CD8-positive, alpha-beta memory T cell (primary cell): Measurements from ENCODE around the gene ITK. TPM values are rescaled to one million over a fixed set of nuclear protein-coding genes. Genes with fewer than 3 reads are reported as not detected.
A peak's percentile ranks its signal among the peaks of the same experiment; 100 is the strongest.

Source experiments
- CTCF ChIA-PET: fragments of 350-600 bp; sonication (Branson Sonifier 250); formaldehyde crosslinking; loops from one replicate; lab custom pipeline; 2021; ENCODE audit warnings: antibody characterized with exemption; lab: Charles Lee
- POLR2A ChIA-PET: fragments of 350-600 bp; sonication (Branson Sonifier 250); formaldehyde crosslinking; loops from one replicate; lab custom pipeline; 2021; ENCODE audit warnings: antibody characterized with exemption; lab: Charles Lee
- DNase-seq, 5 donors: peaks; one replicate each; pipeline versions ENCODE4 v3.0.0 to v3.0.0-alpha.2; 2020 to 2022; ENCODE audit warnings: mixed read lengths in 1 of 5
- H3K27ac ChIP-seq: one replicate; pipeline ENCODE4 v1.7.0; 2013; ENCODE audit warnings: low read depth, mild to moderate bottlenecking, low read length, moderate library complexity
- H3K27me3 ChIP-seq: 2 replicates; pipeline ENCODE4 v1.7.0; 2013; ENCODE audit warnings: low read length, mild to moderate bottlenecking; ENCODE audit not compliant: insufficient read depth, poor library complexity, severe bottlenecking
- H3K36me3 ChIP-seq: 2 replicates; pipeline ENCODE4 v1.7.0; 2013; ENCODE audit warnings: mild to moderate bottlenecking, low read length, moderate library complexity; ENCODE audit not compliant: insufficient read depth
- H3K4me1 ChIP-seq: 2 replicates; pipeline ENCODE4 v1.7.0; 2013; ENCODE audit warnings: mild to moderate bottlenecking, low read length, moderate library complexity; ENCODE audit not compliant: insufficient read depth
- H3K4me3 ChIP-seq: 2 replicates; pipeline ENCODE4 v1.7.0; 2013; ENCODE audit warnings: mild to moderate bottlenecking, low read length
- H3K9me3 ChIP-seq: 2 replicates; pipeline ENCODE4 v1.7.0; 2013; ENCODE audit warnings: mild to moderate bottlenecking, low read length
- H3K27ac Mint-ChIP-seq, 8 donors: one replicate each; pipeline ENCODE4 v1.8.0; 2020 to 2021; ENCODE audit warnings: mixed read lengths in 8 of 8, mild to moderate bottlenecking in 6 of 8, inconsistent platforms in 3 of 8, moderate library complexity in 3 of 8
- H3K27me3 Mint-ChIP-seq, 2 donors: one replicate each; pipeline ENCODE4 v1.8.0; 2020 to 2021; ENCODE audit warnings: mixed read lengths in 2 of 2, mild to moderate bottlenecking in 1 of 2, moderate library complexity in 1 of 2
- H3K36me3 Mint-ChIP-seq, 3 donors: one replicate each; pipeline ENCODE4 v1.8.0; 2020 to 2021; ENCODE audit warnings: mixed read lengths in 3 of 3, inconsistent platforms in 1 of 3, mild to moderate bottlenecking in 1 of 3
- H3K4me1 Mint-ChIP-seq, 3 donors: one replicate each; pipeline ENCODE4 v1.8.0; 2020 to 2021; ENCODE audit warnings: mixed read lengths in 3 of 3, inconsistent platforms in 1 of 3, mild to moderate bottlenecking in 1 of 3
- H3K4me3 Mint-ChIP-seq, 7 donors: one replicate each; pipeline ENCODE4 v1.8.0; 2020 to 2021; ENCODE audit warnings: mixed read lengths in 7 of 7, mild to moderate bottlenecking in 6 of 7, moderate library complexity in 4 of 7, inconsistent platforms in 2 of 7
- H3K9me3 Mint-ChIP-seq, 5 donors: one replicate each; pipeline ENCODE4 v1.8.0; 2020 to 2022; ENCODE audit warnings: mixed read lengths in 5 of 5, mild to moderate bottlenecking in 3 of 5, moderate library complexity in 2 of 5, inconsistent platforms in 1 of 5
- polyA plus RNA-seq: library from polyadenylated mRNA; unstranded; fragments of 300-500 nt; fragmentation: Illumina TruSeq; gene quantifications from one replicate; pipeline ENCODE4 v1.2.3, GENCODE V29; 2021
- total RNA-seq, 2 experiments: library from RNA; stranded (reverse); gene quantifications; one replicate each; pipeline ENCODE4 v1.2.3, GENCODE V29; 2021

Gene ITK
- total and polyA plus RNA-seq, 3 experiments from 2014 or later = 129 to 162 (median 150) TPM

DNA sequence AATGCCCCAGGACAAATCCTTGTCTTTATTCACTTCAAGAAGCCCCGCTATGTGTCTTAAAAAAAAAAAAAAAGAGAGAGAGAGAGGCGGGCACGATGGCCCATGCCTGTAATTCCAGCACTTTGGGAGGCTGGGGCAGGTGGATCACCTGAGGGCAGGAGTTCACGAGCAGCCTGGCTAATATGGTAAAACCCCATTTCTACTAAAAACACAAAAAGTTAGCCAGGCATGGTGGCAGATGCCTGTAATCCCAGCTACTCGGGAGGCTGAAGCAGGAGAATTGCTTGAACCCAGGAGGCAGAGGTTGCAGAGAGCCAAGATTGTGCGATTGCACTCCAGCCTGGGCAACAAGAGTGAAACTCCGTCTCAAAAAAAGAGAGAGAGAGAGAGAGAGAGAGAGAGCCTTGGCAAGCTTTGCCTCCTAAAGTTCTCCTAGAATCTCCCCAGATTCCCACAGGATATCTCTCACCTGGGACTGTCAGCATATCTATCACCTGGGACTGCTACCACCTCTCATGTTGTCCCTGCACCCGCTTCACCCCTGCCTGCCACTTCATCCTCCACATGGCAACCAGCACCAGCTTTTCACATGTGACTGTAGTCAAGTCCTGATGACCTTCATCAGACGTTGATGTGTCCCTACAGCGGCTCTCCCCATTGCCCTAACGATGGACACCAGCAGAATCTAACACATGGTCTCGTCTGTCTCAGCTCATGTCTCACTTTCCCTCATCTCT lies 5.8 kb downstream of the ITK start:
- Histone ChIP-seq H3K27ac (no peak overlapping the region), H3K9me3 (no peaks in the 10 kb centered on the region), H3K4me1 (peaks cover 63% of the 10 kb centered on the region), H3K36me3 (peaks cover 27% of the 10 kb centered on the region), H3K27me3 (no peaks in the 10 kb centered on the region), H3K4me3 (peak overlapping the region; percentile 44)
- peaks cover 66 to 79% (median 71%) of the 10 kb centered on the region in 3 donors for H3K4me1 Mint-ChIP-seq
- DNase-seq = no peak
- ChIA-PET CTCF (interaction anchor here (0.7 to 8.1 kb wide), 3 partner anchors 17 to 43 kb away, joined by 3 to 46 read pairs (median 3); no protein-coding TSS in a partner anchor), POLR2A (interaction anchor here (1.0 to 1.7 kb wide), 5 partner anchors 10 to 31 kb away, joined by 3 to 7 read pairs (median 3); no protein-coding TSS in a partner anchor)
- H3K4me3 Mint-ChIP-seq = peak overlapping the region; percentile 84 to 100 (median 97)
- no peaks in the 10 kb centered on the region for H3K27me3 Mint-ChIP-seq
- H3K36me3 Mint-ChIP-seq = peaks cover 34 to 85% (median 49%) of the 10 kb centered on the region in 3 donors
- H3K9me3 Mint-ChIP-seq = no peaks in the 10 kb centered on the region
- peak overlapping the region; percentile 82 to 97 (median 92) for H3K27ac Mint-ChIP-seq

DNA sequence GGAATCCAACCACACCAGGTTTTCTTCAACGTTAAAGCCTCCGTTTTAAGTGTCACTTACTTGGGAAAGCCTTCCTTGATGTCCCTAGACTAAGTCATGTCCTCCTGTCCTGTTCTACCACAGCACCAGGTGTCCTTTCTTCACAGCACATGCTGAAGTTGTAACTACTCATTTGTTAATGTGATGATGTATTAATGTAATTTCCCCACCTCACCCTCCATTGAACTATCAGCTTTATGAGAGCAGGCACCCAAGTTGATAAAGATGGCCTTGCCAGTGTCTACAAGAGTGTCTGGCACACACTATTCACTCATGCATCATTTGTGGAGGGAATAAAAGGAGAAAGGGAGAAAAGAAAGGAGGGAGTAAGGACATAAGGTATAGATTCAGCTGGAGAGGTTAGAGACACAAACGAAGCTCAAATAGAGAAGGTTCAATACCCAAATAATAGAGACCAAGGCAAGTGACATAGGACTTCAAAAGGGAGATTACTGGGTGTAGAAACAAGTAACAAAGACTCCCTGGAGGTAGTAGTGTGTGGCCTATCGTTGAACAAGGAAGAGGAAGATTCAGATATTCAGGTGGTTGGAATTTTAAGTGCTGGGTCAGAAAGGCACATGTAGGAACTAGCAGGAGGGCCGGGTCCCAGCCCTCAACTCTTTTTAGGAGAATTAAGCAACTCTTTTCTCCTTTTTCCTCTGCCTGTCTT lies 6.6 kb downstream of the ITK start:
- H3K4me3 Mint-ChIP-seq = peak overlapping the region; percentile 84 to 100 (median 97)
- H3K4me1 Mint-ChIP-seq = peaks cover 73 to 86% (median 77%) of the 10 kb centered on the region in 3 donors
- Histone ChIP-seq H3K27me3 (no peaks in the 10 kb centered on the region), H3K4me1 (peaks cover 69% of the 10 kb centered on the region), H3K4me3 (peak overlapping the region; percentile 44), H3K27ac (peak overlapping the region; percentile 3), H3K36me3 (peaks cover 27% of the 10 kb centered on the region), H3K9me3 (no peaks in the 10 kb centered on the region)
- H3K9me3 Mint-ChIP-seq = peaks cover 0 to 2% (median 0%) of the 10 kb centered on the region in 5 donors
- H3K27me3 Mint-ChIP-seq = no peaks in the 10 kb centered on the region
- H3K27ac Mint-ChIP-seq = peak overlapping the region; percentile 82 to 97 (median 92)
- peaks cover 32 to 84% (median 50%) of the 10 kb centered on the region in 3 donors for H3K36me3 Mint-ChIP-seq
- ChIA-PET POLR2A (interaction anchor here (0.7 to 1.7 kb wide), 8 partner anchors 8 to 32 kb away, joined by 3 to 7 read pairs (median 4); no protein-coding TSS in a partner anchor), CTCF (interaction anchor here (0.7 to 8.1 kb wide), 7 partner anchors 16 to 120 kb away, joined by 3 to 46 read pairs (median 3); no protein-coding TSS in a partner anchor)
- DNase-seq = no peak

GRCh38 chr5:157188270-157188669 lies 7.6 kb downstream of the ITK start:
- no peaks in the 10 kb centered on the region for H3K27me3 Mint-ChIP-seq
- no peaks in the 10 kb centered on the region for H3K9me3 ChIP-seq
- H3K36me3 ChIP-seq = peaks cover 25% of the 10 kb centered on the region

DNA sequence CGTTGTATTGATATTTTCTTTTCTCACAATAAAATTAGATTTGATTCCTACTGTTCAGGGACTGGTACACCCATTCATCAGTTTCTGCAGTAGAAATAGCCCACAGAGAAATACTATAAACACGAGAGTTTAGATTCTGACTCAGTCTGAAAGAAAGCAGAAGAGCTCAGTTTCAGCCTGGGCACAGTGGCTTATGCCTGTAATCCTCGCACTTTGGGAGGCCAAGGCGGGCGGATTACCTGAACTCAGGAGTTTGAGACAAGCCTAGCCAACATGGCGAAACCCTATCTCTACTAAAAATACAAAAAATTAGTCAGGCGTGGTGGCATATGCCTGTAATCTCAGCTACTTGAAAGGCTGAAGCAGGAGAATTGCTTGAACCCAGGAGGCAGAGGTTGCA lies 8.6 kb downstream of the ITK start:
- CTCF ChIA-PET = interaction anchor here (1.1 to 8.1 kb wide), 10 partner anchors 9 to 40 kb away, joined by 4 to 46 read pairs (median 4); partner anchors contain the start of gene ITK
- H3K4me1 Mint-ChIP-seq = peaks cover 86 to 96% (median 92%) of the 10 kb centered on the region in 3 donors
- peaks cover 20 to 81% (median 43%) of the 10 kb centered on the region in 3 donors for H3K36me3 Mint-ChIP-seq
- Histone ChIP-seq H3K4me3 (peak overlapping the region; percentile 44), H3K27me3 (no peaks in the 10 kb centered on the region), H3K9me3 (no peaks in the 10 kb centered on the region), H3K36me3 (peaks cover 16% of the 10 kb centered on the region), H3K27ac (no peak overlapping the region), H3K4me1 (peaks cover 88% of the 10 kb centered on the region)
- DNase-seq = no peak
- H3K9me3 Mint-ChIP-seq = peaks cover 0 to 4% (median 0%) of the 10 kb centered on the region in 5 donors
- peak overlapping the region; percentile 84 to 100 (median 97) for H3K4me3 Mint-ChIP-seq
- H3K27me3 Mint-ChIP-seq = no peaks in the 10 kb centered on the region
- POLR2A ChIA-PET = interaction anchor here (0.7 to 9.1 kb wide), 13 partner anchors 8 to 90 kb away, joined by 3 to 66 read pairs (median 5); partner anchors contain the start of genes ITK and MED7
- peak overlapping the region; percentile 79 to 97 (median 92) for H3K27ac Mint-ChIP-seq

More at GRCh38 chr5:157188270-157188669, 7.6 kb downstream of the ITK start:
- Mint-ChIP-seq H3K9me3 (peaks cover 0 to 4% (median 0%) of the 10 kb centered on the region in 5 donors), H3K4me3 (peak overlapping the region; percentile 84 to 100 (median 97)), H3K4me1 (peaks cover 83 to 96% (median 84%) of the 10 kb centered on the region in 3 donors), H3K36me3 (peaks cover 29 to 82% (median 53%) of the 10 kb centered on the region in 3 donors), H3K27ac (peak overlapping the region; percentile 79 to 97 (median 92))
- POLR2A ChIA-PET = interaction anchor here (0.6 to 3.8 kb wide), 9 partner anchors 9 to 91 kb away, joined by 4 to 27 read pairs (median 4); partner anchors contain the start of gene MED7
- peak overlapping the region; percentile 44 for H3K4me3 ChIP-seq
- CTCF ChIA-PET = interaction anchor here (0.9 to 8.1 kb wide), 6 partner anchors 8 to 119 kb away, joined by 3 to 46 read pairs (median 4); partner anchors contain the start of gene ITK
- H3K4me1 ChIP-seq = peaks cover 80% of the 10 kb centered on the region
- no peak for DNase-seq
- H3K27ac ChIP-seq = no peak overlapping the region
- H3K27me3 ChIP-seq = no peaks in the 10 kb centered on the region

- H3K4me3 ChIP-seq = peak overlapping the region; percentile 38
Observed at GRCh38 chr5:157193699-157194424, 13.2 kb downstream of the ITK start.

GRCh38 chr5:157196045-157196444 lies 15.4 kb downstream of the ITK start:
- Histone ChIP-seq H3K4me1 (peaks cover 93% of the 10 kb centered on the region), H3K36me3 (peaks cover 22% of the 10 kb centered on the region), H3K9me3 (no peaks in the 10 kb centered on the region), H3K27me3 (no peaks in the 10 kb centered on the region), H3K27ac (no peak overlapping the region), H3K4me3 (no peak overlapping the region)
- Mint-ChIP-seq H3K4me3 (peak overlapping the region; percentile 51 to 77 (median 71)), H3K4me1 (peaks cover 87 to 100% (median 100%) of the 10 kb centered on the region in 3 donors), H3K36me3 (peaks cover 14 to 83% (median 44%) of the 10 kb centered on the region in 3 donors), H3K27me3 (no peaks in the 10 kb centered on the region), H3K9me3 (peaks cover 0 to 4% (median 0%) of the 10 kb centered on the region in 5 donors), H3K27ac (peak overlapping the region; percentile 72 to 97 (median 87))
- CTCF ChIA-PET = interaction anchor here (0.7 to 6.1 kb wide), 7 partner anchors 10 to 64 kb away, joined by 3 to 24 read pairs (median 3); partner anchors contain the start of gene ITK
- POLR2A ChIA-PET = interaction anchor here (0.6 to 9.1 kb wide), 7 partner anchors 8 to 62 kb away, joined by 3 to 66 read pairs (median 5); partner anchors contain the start of genes ITK and MED7
- DNase-seq = peak in 2 of 5 donors; percentile 41

More at GRCh38 chr5:157193699-157194424, 13.2 kb downstream of the ITK start:
- CTCF ChIA-PET = interaction anchor here (1.0 to 6.1 kb wide), 6 partner anchors 9 to 45 kb away, joined by 3 to 24 read pairs (median 4); no protein-coding TSS in a partner anchor
- Mint-ChIP-seq H3K4me3 (peak overlapping the region; percentile 75 to 87 (median 82)), H3K4me1 (peaks cover 90 to 99% (median 96%) of the 10 kb centered on the region in 3 donors), H3K9me3 (peaks cover 0 to 4% (median 0%) of the 10 kb centered on the region in 5 donors), H3K27ac (peak overlapping the region; percentile 57 to 98 (median 92)), H3K27me3 (no peaks in the 10 kb centered on the region), H3K36me3 (peaks cover 18 to 81% (median 41%) of the 10 kb centered on the region in 3 donors)
- Histone ChIP-seq H3K27me3 (no peaks in the 10 kb centered on the region), H3K27ac (peak overlapping the region; percentile 25), H3K4me1 (peaks cover 90% of the 10 kb centered on the region), H3K36me3 (peaks cover 6% of the 10 kb centered on the region), H3K9me3 (no peaks in the 10 kb centered on the region)
- DNase-seq = peak in 3 of 5 donors; percentile 64 to 79 (median 77)
- POLR2A ChIA-PET = interaction anchor here (0.6 to 9.1 kb wide), 7 partner anchors 9 to 79 kb away, joined by 3 to 66 read pairs (median 8); partner anchors contain the start of genes ITK and MED7
